GM13977 (cell line): ENCODE measurements around the gene PRAME.

Experiments used
- DNase-seq: peaks from one replicate; pipeline ENCODE4 v3.0.0; 2012; ENCODE audit warnings: low spot score
- CTCF ChIP-seq: IDR thresholded peaks from 2 replicates; pipeline ENCODE4 v1.5.1; 2012; ENCODE audit warnings: mild to moderate bottlenecking, control low read depth; ENCODE audit not compliant: insufficient read depth; ENCODE audit errors: extremely low read depth, missing control alignments
- in situ Hi-C: fragments of 300-500 bp; cut with MboI; formaldehyde crosslinking; loops from one replicate; pipeline ENCODE4 v1.12.0; 2022; ENCODE audit warnings: low sequenced_read_pairs, low pct_unique_long_range_greater_than_20kb, mixed read lengths, inconsistent platforms; ENCODE audit not compliant: unreplicated experiment

PRAME gene

GRCh38 chr22:22571862-22572261 is 12.8 kb upstream of the PRAME start:
- in situ Hi-C loops: no loop called here
- no peak for DNase-seq
- TF ChIP-seq CTCF: no peak

- in situ Hi-C loops: no loop called here
- no peak for DNase-seq
- no peak for TF ChIP-seq CTCF
Measured at GRCh38 chr22:22571429-22571828, 12.4 kb upstream of the PRAME start.

DNA sequence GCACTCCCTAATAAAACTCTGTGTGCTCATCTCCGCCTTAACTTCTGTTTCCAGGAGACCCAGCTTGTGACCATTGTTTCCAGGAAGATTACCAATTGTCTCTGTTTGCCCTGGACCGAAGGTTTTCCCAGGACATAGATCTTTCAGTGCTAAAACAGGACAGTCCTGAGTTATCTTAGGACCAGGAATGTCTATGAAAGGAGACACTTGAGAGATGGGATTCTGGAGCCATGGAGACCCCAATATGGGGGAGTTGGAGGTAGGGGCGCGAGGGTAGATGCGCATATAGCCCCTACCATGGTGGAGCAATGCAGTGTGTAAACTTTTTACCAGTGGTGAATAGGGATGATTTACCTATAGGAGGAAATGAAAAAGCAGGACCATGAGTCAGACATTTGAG is 10.2 kb upstream of the PRAME start:
- in situ Hi-C loops: no loop called here
- TF ChIP-seq CTCF: no peak
- DNase-seq: no peak

DNA sequence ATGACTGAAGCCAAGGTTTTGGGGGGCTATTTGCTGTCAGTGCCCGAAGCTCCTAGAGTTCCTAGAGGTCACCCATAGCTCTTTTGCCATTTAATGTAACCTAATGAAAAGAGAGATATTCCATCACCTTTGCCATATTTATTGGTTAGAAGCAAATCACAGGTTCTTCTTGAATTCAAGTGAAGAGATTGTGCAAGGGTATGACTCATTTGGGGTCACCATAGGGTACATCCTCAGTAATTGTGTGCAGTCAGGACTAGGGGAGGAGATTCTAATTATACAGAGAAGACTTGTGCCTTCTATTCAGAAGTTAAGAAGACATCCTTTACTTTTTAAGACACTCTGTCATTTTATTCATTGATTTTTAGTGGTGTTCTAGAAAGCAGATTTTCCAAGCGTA is 6.9 kb upstream of the PRAME start:
- DNase-seq: no peak
- in situ Hi-C loops: no loop called here
- no peak for TF ChIP-seq CTCF

DNA sequence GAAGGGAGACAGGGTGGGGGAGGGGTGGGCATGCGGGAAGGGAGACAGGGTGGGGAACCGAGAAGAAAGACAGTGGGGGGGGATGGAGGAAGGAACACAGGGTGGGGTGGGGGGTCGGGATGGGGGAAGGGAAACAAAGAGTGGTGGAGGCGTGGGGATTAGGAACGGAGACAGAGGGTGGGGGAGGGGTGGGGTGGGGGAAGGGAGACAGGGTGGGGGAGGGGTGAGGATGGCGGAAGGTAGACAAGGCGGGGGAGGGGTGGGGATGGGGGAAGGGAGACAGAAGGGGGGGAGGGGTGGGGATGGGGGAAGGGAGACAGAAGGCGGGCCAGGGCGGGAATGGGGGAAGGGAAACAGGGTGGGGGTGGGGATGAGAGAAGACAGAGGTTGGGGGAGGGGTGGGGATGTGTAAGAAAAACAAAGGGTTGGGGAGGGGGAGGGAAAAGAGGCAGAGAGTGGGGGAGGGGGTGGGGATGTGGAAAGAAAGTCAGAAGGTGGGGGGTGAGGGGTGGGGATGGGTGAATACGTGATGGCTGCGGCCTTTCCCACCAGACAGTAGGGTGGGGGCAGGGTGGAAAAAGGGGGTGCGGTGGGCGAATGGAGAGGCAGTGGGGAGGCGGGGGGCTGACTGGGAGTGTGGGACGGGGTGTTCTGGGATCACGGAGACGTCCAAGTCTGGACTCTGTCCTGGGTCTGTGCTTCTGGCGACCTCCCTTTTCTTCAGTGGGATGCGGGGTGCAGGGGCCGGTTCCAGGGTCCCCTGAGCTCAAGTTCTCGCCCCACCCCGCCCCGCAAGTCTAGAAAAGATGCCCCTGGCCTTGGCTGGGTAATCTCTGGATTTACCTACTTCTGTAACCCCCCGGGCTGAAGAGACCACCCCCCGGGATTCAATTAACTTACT is 744 bp downstream of the PRAME start:
- in situ Hi-C loops: no loop called here
- no peak for TF ChIP-seq CTCF
- peak; percentile 28 for DNase-seq

DNA sequence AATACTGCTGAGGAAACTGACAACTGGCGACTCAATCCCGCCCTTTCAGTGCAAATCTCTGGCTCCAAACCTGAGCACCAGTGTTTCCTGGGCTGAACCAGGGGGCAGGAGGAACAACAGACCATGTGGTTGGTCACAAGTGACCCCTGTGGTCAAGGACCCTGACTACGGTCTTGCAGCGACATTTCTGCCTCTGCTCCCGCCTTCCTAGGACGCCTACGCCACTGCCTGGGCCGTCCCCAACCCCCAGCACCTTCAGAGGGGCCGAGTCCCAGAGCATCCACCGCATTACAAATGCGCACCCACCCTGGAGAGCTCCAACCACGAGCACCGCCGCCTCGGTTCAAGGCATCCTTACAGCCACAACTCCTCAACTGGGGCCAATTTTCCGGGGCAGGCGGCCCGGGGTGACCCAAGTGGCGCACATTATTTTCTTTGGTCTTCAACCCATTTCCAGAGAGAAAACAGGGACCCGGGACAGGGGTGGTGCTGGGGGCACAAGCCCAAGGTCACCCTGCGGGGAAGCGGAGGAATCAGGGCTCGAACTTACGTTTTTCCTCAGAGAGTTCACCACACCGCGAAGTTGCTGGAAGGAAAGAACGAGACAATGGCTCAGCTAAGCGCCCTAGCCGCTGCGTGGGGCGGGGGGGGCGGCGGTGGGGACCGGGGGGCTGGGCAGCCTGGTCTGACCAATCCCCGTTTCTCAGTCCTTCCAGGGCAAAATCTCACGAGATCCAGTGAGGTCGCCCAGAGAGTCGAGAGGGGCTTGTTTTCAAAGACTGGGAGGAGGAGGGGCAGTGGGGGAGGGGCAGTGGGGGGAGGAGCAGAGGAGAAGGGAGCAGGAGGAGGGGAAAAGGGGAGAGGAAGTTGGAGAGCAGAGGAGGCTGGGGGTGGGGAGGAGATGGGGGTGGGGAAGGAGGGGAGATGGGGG is 1.8 kb downstream of the PRAME start:
- no peak for DNase-seq
- in situ Hi-C loops: no loop called here
- TF ChIP-seq CTCF: no peak
